ENCODE data around the gene CCL13.

The CCL13 gene

DNA sequence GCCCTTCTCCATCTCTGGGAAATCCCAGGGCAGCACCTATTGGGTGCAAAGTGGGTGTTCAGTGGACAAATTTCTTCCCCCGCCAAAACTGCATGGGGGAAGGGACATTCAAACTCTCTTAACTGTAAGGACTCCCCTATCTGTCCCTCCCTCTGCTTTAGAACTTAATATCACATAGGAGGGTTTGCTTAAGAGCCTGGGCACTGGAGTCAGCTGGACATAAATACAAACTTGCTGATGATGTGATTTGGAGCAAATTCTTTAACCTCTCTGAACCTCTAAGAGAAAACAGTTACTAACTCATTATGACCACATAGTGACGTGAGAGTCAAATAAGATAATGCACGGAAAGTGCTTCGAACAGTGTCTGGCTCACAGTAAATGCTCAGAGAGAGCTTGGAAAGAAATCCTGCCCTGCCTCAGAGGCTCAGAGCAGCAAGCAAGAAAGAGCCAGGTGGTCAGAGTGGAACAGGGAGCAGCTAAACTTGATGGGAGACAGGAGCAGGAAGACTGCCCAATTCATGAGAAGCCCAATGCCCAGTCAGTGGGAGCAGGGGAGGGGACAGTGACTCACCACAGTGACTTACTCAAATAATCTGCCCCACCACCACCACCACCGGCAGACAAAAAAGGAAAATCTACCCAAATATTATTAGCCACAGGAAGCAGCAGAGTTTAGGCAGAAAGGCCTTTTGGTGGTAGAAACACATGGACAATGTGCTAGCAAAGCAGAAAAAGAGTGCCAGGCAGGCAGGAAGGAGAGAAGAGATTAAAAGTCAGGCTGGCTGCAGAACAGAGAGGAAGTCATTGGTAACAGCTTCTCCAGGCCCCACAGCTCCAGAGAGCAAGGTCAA is 30.6 kb downstream of the CCL13 start:
- DNase-seq, result no peak

DNA sequence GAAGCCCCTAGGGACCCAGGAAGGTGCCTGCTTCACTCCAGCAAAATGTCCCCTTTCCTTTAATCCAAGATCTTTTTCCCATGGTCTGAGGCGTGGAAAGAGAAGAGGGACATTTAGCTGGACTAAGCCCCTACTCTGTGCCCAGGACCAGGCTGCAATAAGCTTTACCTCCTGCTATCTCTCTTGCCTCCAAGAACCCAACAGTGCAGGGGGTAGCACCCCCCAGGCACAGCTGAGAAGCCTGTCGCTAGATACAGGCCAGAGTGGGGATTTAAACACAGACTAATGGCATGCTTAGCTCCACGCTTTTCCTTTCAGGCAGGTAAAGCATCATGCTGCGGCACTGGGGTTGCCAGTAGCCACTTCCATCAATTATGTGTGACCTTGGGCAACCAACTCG is 31.3 kb downstream of the CCL13 start:
- DNase-seq, result no peak

DNA sequence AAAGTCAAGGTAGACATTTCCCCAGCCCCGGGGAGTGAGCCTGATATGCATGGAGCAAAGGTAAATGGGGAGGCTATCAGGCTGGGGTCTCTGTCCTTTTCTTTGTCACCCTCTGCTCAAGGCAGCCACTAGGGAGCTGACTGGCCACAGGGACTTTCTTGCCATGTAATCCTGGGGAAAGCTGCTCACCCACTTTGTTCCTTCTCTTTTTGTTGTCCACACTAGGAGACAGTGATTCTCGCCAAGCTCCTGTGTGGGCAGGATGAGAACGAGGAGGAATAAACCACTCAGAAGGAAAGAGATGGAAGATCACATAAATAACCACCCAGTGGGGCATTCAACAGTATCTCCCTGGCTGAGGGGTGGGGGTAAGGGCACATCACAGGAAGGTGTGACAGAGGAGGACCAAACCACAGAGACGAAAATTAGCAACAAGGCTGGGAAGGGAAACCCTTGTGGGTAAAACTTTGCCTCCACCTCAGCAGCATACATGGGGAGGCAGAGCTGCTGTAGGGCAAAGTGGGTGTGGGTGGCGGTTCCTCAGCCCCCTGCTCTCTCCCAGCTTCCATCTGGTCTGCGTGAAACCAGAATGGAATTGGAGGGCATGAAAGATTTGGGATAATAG is 33.0 kb downstream of the CCL13 start:
- DNase-seq, result no peak

DNA sequence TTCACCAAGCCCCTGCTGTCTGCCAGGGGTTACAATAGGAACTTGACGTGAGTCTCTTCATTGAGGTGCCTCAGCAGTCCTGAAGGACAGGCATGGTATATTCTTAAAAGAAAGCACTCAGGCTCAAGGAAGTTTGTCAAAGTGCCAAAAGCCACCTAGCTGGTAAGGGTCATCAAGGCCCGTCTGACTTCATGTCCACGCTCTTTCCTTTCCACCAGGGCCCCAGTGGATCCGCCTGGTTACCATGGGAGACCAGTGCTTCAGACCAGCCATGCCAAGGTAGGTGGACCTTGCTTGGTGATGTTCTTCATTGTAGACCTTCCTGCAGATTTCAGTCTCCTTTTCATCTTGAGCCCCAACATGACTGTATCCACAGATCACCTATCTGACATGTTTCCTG is 34.4 kb downstream of the CCL13 start:
- no peak for DNase-seq

DNA sequence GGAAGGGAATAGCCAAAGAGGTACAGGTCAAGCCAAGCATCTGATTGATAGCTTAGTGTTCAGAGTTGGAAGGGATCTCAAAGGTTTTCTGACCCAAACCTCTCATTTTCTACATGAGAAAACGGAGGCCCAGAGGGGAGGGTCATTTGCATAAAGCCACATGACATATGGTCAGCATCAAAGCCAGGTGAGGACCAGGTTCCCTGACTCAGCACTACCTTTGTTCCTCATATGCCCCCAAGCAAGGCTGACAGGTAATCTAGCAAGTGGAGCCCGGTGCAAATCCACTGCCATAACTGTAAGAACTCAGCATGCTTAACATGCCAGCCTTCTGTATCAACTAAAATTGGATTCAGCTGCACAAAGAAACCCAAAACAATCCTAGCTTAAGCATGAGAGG is 35.0 kb downstream of the CCL13 start:
- DNase-seq, result no peak

DNA sequence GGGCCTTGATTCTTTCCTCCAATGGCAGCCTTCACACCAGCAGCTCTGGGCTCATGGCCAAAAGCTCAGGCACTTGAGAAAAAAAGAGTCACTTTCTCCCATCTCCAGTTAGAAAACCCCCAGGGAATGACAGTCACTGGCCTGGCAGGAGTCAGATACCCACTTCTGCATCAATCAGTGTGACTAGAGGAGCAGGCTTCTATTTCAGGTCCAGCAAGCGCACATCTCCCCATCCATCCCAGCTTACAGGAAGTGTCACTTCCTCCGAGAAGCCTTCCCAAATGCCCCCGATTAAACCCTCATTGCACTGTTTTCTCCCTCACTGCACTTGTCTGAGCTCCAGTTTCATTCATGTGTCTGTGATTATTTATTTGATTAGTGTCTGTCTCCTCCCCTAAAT is 37.1 kb downstream of the CCL13 start:
- no peak for DNase-seq

DNA sequence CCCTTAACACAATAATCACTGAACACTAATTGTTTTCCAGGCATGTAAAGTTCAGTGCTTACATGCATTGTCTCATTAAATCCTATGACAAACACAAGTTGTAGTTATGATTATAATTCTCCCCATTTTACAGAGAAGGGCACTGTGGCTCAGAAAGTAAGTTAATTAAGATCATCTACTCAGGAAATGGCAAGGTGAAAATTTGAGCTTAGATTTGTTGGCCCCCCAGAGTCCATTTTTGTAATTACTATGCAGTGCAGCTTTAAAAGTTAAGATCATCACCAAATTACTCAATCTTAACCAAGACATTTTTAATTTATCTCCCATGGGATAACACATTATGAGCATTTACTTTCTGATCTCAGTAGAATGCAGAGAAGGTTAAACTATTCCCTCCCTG is 41.0 kb downstream of the CCL13 start:
- DNase-seq, result no peak

DNA sequence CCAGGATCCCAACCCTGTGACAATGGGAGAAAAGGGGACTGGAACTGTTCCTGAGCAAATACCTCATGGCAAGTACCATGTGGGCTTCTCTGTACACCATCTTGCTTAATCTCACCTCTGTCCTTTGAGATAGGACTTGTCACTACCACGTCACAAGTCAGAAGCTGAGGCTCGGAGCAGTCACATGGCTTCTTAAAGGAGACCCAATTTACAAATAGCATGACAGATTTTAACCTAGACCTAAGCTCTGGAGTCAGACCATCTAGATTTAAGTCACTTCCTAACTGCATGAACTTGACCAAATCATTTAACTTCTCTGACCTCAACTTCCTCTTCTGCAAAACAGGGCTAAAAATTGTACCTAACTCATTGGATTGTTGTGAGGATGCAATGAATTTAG is 42.7 kb downstream of the CCL13 start:
- no peak for DNase-seq

DNA sequence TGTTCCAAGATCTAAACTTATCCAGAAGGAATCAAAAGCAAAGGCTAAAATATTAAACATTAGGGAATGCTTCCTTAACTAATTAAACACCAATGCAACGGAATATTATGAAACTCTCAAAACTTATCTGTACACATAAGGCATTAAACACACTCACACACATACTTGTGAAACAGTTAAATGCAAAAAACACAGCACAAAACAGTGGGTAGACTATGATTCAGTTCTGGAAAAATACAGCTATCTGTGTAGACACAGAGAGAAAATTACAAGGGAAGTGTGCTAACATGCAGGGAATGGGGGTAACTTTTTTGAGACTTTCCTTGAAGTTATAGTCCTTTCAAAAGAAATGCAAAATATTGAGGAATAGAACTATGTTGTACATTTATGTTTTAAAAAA is 43.4 kb downstream of the CCL13 start:
- DNase-seq, result no peak

DNA sequence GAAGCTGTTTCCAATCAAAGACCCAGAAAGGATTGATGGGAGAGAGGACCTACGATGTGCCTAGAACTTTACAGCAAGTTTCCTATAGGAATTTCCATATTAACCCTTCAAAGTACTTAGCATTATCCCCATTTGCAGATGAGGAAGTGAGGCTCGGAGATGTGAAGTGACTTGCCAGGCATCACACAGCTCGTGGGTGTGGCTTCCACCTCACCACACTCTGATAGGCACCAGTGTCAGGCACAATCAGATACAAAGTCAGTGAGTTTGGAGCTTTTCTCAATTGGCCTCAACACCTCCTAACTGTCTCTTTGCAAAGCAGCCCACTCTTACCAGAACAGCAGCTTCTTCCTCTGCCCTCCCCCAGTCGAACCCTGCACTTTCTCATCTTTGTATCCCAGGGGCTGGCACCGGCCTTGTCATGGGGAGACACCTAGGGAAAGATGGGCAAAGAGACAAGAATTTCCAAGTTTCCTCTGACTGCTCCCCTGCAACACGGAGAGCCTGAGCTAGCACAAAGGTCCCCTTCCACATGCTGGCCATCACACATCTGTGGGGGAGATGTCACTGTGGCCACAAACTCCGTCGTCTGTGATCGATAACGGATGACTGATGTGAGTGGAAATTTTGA is 44.1 kb downstream of the CCL13 start:
- DNase-seq, result no peak

DNA sequence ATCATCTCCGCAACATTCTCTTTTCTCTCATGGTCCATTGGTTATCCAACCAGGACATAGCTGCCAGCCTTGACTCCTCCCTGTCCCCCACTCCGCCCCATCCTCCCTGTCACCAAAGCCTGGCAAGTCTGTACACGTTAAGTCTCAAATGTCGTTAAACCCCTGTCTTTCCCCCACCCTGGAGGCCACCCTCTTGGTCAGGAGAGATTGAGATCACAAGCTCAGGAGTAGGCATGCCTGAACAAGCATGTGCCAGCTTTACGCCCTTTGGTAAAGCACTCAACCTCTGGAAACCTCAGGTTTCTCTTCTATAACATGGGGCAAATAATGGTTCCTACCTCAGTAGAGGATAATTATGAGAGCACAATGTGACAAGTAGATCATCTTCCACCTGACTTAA is 44.9 kb downstream of the CCL13 start:
- no peak for DNase-seq

DNA sequence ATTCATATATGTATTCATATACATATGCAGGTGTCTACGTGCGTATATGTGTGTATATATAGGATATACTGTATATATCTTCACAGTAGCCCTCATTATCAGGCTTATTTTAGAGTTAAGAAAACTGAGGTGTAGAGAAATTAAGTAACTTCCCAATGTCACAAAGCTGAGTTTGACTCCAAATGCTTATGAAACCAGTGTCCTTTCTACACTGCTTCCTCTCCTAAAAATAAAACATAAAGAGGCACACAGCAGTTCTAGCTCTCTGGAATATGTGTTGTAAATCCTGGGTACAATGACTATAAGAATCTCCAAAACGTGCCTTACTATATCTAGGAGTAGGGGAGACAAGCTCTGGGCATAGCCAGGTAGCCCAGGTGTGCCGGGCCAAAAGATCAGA is 46.7 kb downstream of the CCL13 start:
- DNase-seq, result no peak

DNA sequence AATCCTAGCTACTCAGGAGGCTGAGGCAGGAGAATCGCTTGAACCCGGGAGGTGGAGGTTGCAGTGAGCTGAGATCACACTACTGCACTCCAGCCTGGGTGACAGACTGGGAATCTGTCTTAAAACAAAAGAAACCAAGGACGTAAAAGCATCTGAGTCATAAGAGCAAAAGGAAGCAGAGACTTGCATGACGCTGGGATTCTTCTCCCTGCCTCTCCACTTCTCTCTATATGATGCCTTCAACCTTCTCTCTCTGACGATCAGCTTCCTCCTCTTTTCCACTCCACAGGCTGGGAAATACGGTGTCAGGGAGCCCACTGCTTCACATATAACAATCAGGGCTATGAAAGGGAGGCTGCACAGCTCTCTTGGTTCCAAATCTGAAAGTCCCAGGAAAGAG is 49.9 kb downstream of the CCL13 start:
- no peak for DNase-seq

All from fibroblast of skin of right quadriceps (primary cell).